Endothelial cell of umbilical vein (primary cell): Measurements from ENCODE around the gene POC5. TPM values are rescaled to one million over a fixed set of nuclear protein-coding genes. Genes with fewer than 3 reads are reported as not detected.

Source experiments
- BruUV-seq: library from RNA; stranded (reverse); fragments of 400-500 nt; replicated peaks from 2 replicates; lab custom pipeline; 2021; lab: Mats Ljungman, UMichigan
- CTCF ChIA-PET: fragments of 300-600, 350-600 bp; sonication (Branson Sonifier 250); formaldehyde crosslinking; loops from one replicate; lab custom pipeline; 2021; ENCODE audit warnings: antibody characterized with exemption, inconsistent platforms; lab: Charles Lee
- POLR2A ChIA-PET: fragments of 300-600, 350-600 bp; sonication (Branson Sonifier 250); formaldehyde crosslinking; loops from one replicate; lab custom pipeline; 2021; ENCODE audit warnings: antibody characterized with exemption, inconsistent platforms; lab: Charles Lee
- DNase-seq: peaks from one replicate; pipeline ENCODE4 v3.0.0-alpha.2; 2011; ENCODE audit warnings: low read depth, low spot score
- FAIRE-seq: peaks from 2 replicates; lab custom pipeline; 2011; peaks lifted over from hg19 to GRCh38; lab: Jason Lieb, UNC
- H2AFZ ChIP-seq: 2 replicates; pipeline ENCODE4 v1.6.0; 2012; ENCODE audit warnings: low read depth, low read length, control low read depth, inconsistent platforms
- H3K27ac ChIP-seq: 2 replicates; pipeline ENCODE4 v1.5.1; 2011; ENCODE audit warnings: low read depth, mild to moderate bottlenecking, control low read depth, low read length, moderate library complexity; ENCODE audit not compliant: insufficient read depth
- H3K27me3 ChIP-seq, 2 experiments: 2 replicates each; pipeline versions ENCODE4 v1.6.0 to v1.6.1; 2011; ENCODE audit warnings: low read length in 2 of 2, mixed read lengths in 1 of 2; ENCODE audit not compliant: control insufficient read depth in 2 of 2, insufficient read depth in 2 of 2
- H3K36me3 ChIP-seq, 2 experiments: 2 replicates in 1 of 2; 3 replicates in 1 of 2; pipeline ENCODE4 v1.5.1; 2011; ENCODE audit warnings: low read length in 2 of 2, mild to moderate bottlenecking in 1 of 2, moderate library complexity in 1 of 2; ENCODE audit not compliant: control insufficient read depth in 2 of 2, insufficient read depth in 2 of 2; ENCODE audit errors: extremely low read depth in 1 of 2
- H3K4me1 ChIP-seq: 3 replicates; pipeline ENCODE4 v1.5.1; 2011; ENCODE audit warnings: mild to moderate bottlenecking, low read length; ENCODE audit not compliant: control insufficient read depth, insufficient read depth; ENCODE audit errors: extremely low read depth
- H3K4me2 ChIP-seq: 2 replicates; pipeline ENCODE4 v1.6.1; 2011; ENCODE audit warnings: low read length, control low read depth, mixed read lengths; ENCODE audit not compliant: insufficient read depth
- H3K4me3 ChIP-seq, 3 experiments: fragments of 200-600 bp in 1 of 3; sonication (generic), shearing (Covaris generic) in 1 of 3; replicated peaks in 1 of 3; 2 replicates each; pipeline ENCODE4 v1.5.1; 2011 to 2016; ENCODE audit warnings: control low read depth in 3 of 3, low read length in 3 of 3, mild to moderate bottlenecking in 2 of 3, inconsistent platforms in 1 of 3, low read depth in 1 of 3, moderate library complexity in 1 of 3; ENCODE audit not compliant: insufficient read depth in 1 of 3
- H3K79me2 ChIP-seq: 2 replicates; pipeline ENCODE4 v1.6.0; 2012; ENCODE audit warnings: low read length, inconsistent platforms; ENCODE audit not compliant: control insufficient read depth, insufficient read depth
- H3K9ac ChIP-seq: replicated peaks from 2 replicates; pipeline ENCODE3; 2011; ENCODE audit warnings: low read length, control low read depth; ENCODE audit not compliant: insufficient read depth; ENCODE audit errors: extremely low read depth
- H3K9me1 ChIP-seq: replicated peaks from 3 replicates; pipeline ENCODE4 v1.6.0; 2011; ENCODE audit warnings: mild to moderate bottlenecking, low read length; ENCODE audit not compliant: control insufficient read depth, insufficient read depth; ENCODE audit errors: extremely low read depth
- H3K9me3 ChIP-seq: replicated peaks from 2 replicates; pipeline ENCODE4 v1.5.1; 2012; ENCODE audit warnings: low read length, inconsistent platforms; ENCODE audit not compliant: control insufficient read depth, insufficient read depth
- H4K20me1 ChIP-seq: replicated peaks from 2 replicates; pipeline ENCODE3; 2011; ENCODE audit warnings: mild to moderate bottlenecking, low read length; ENCODE audit not compliant: control insufficient read depth, insufficient read depth; ENCODE audit errors: extremely low read depth
- GATA2 ChIP-seq: IDR thresholded peaks from 2 replicates; pipeline ENCODE4 v1.7.0; 2011; ENCODE audit warnings: low read depth, mild to moderate bottlenecking, moderate library complexity, mixed read lengths, low read length; ENCODE audit not compliant: insufficient read length, insufficient read depth
- JUN ChIP-seq: IDR thresholded peaks from 2 replicates; pipeline ENCODE4 v1.6.1; 2011; ENCODE audit warnings: borderline replicate concordance, low read depth; ENCODE audit not compliant: insufficient read length, insufficient read depth
- POLR2A ChIP-seq: IDR thresholded peaks from 2 replicates; pipeline ENCODE4 v1.6.1; 2012; ENCODE audit warnings: low read depth, mild to moderate bottlenecking, control low read depth, low read length
- dilution Hi-C: fragments of 300-500 bp; cut with MboI; formaldehyde crosslinking; loops from one replicate; pipeline ENCODE4 v1.15.0; 2019; ENCODE audit warnings: low sequenced_read_pairs; ENCODE audit not compliant: extremely low pct_ligation_motif_present
- intact Hi-C: fragments of 100-400 bp; cut with micrococcal nuclease; formaldehyde crosslinking; loops from one replicate; pipeline ENCODE4 v1.10.0; 2022
- polyA plus RNA-seq, 4 experiments: library from polyadenylated mRNA; depleted of rRNA in 3 of 4; stranded (reverse) in 3 of 4; unstranded in 1 of 4; fragments of >200 nt; gene quantifications; 2 replicates each; pipeline versions ENCODE4 v1.2.1 to v1.2.3, GENCODE V29; 2011 to 2012; ENCODE audit warnings: missing spikeins in 1 of 4
- total RNA-seq: library from RNA; stranded (reverse); gene quantifications from 2 replicates; pipeline ENCODE4 v1.2.3, GENCODE V29; 2021
- TF ChIP-seq, protein P1 (sequence below), 2 donors: IDR thresholded peaks; 1 replicate in 1 of 2; 2 replicates in 1 of 2; pipeline ENCODE4 v1.5.1; 2011; ENCODE audit warnings: low read length in 2 of 2, mild to moderate bottlenecking in 2 of 2, moderate library complexity in 2 of 2, control low read depth in 1 of 2, inconsistent platforms in 1 of 2, low read depth in 1 of 2; ENCODE audit not compliant: insufficient read depth in 1 of 2; ENCODE audit errors: extremely low read depth in 1 of 2
- TF ChIP-seq, protein P2 (sequence below): IDR thresholded peaks from 2 replicates; pipeline ENCODE4 v1.6.1; 2011; ENCODE audit not compliant: insufficient read depth, insufficient read length

Gene POC5
- total and polyA plus RNA-seq, 2 donors (not counting 3 experiments of a cell fraction or from before 2014, with no cell fraction given): 8.3 to 15.9 TPM

- Histone ChIP-seq H3K36me3 (no peaks in the 10 kb centered on the region), H3K27me3 (no peaks in the 10 kb centered on the region), H4K20me1 (no peaks in the 10 kb centered on the region), H3K27ac (peak overlapping the region; percentile 46), H3K9me1 (no peaks in the 10 kb centered on the region), H2AFZ (peak overlapping the region; percentile 73), H3K9ac (peak overlapping the region; percentile 53), H3K4me1 (no peaks in the 10 kb centered on the region), H3K79me2 (no peaks in the 10 kb centered on the region), H3K9me3 (no peaks in the 10 kb centered on the region), H3K4me2 (peak overlapping the region; percentile 72), H3K4me3 (peak overlapping the region; percentile 31 to 76 (median 67))
- ChIA-PET POLR2A (no interaction called here), CTCF (interaction anchor here (1.0 to 3.1 kb wide), 8 partner anchors 9 to 144 kb away, joined by 3 to 15 read pairs (median 4); partner anchors contain the start of gene POLK)
- intact Hi-C loops: no loop called here
- DNase-seq: peak; percentile 42
- BruUV-seq: TSS peak; percentile 40
- dilution Hi-C loops: no loop called here
- FAIRE-seq: peak; percentile 70
- no peak for TF ChIP-seq JUN
- TF ChIP-seq POLR2A: no peak
- TF ChIP-seq GATA2: no peak
- TF ChIP-seq, protein P1, sequence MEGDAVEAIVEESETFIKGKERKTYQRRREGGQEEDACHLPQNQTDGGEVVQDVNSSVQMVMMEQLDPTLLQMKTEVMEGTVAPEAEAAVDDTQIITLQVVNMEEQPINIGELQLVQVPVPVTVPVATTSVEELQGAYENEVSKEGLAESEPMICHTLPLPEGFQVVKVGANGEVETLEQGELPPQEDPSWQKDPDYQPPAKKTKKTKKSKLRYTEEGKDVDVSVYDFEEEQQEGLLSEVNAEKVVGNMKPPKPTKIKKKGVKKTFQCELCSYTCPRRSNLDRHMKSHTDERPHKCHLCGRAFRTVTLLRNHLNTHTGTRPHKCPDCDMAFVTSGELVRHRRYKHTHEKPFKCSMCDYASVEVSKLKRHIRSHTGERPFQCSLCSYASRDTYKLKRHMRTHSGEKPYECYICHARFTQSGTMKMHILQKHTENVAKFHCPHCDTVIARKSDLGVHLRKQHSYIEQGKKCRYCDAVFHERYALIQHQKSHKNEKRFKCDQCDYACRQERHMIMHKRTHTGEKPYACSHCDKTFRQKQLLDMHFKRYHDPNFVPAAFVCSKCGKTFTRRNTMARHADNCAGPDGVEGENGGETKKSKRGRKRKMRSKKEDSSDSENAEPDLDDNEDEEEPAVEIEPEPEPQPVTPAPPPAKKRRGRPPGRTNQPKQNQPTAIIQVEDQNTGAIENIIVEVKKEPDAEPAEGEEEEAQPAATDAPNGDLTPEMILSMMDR (IDR thresholded peaks at IDR 0.05; ENCODE audit: extremely low read depth in 1 of 2, insufficient read depth in 1 of 2, low read depth in 1 of 2, low read length in 2 of 2): no peak
- TF ChIP-seq, protein P2, sequence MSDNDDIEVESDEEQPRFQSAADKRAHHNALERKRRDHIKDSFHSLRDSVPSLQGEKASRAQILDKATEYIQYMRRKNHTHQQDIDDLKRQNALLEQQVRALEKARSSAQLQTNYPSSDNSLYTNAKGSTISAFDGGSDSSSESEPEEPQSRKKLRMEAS: no peak
Observed at GRCh38 chr5:75656311-75657003, 60.8 kb downstream of the POC5 start.
